Endothelial cell of umbilical vein (primary cell): ENCODE results near the gene LPP.

Experiments used
- CTCF ChIP-seq, 2 donors: IDR thresholded peaks; 1 replicate in 1 of 2; 2 replicates in 1 of 2; pipeline ENCODE4 v1.5.1; 2011; ENCODE audit warnings: low read length in 2 of 2, mild to moderate bottlenecking in 2 of 2, moderate library complexity in 2 of 2, control low read depth in 1 of 2, inconsistent platforms in 1 of 2, low read depth in 1 of 2; ENCODE audit not compliant: insufficient read depth in 1 of 2; ENCODE audit errors: extremely low read depth in 1 of 2
- EZH2 ChIP-seq: IDR thresholded peaks from 2 replicates; pipeline ENCODE4 v1.6.1; 2012; ENCODE audit warnings: borderline replicate concordance, low read depth, mild to moderate bottlenecking, moderate library complexity, low read length, inconsistent platforms; ENCODE audit not compliant: severe bottlenecking
- MAX ChIP-seq: IDR thresholded peaks from 2 replicates; pipeline ENCODE4 v1.6.1; 2011; ENCODE audit not compliant: insufficient read depth, insufficient read length
- POLR2A ChIP-seq: IDR thresholded peaks from 2 replicates; pipeline ENCODE4 v1.6.1; 2012; ENCODE audit warnings: low read depth, mild to moderate bottlenecking, control low read depth, low read length
- POLR2AphosphoS5 ChIP-seq: IDR thresholded peaks from 2 replicates; pipeline ENCODE4 v1.6.1; 2012; ENCODE audit warnings: low read depth, mild to moderate bottlenecking, control low read depth, low read length, moderate library complexity; ENCODE audit not compliant: insufficient read depth

GRCh38 chr3:188923671-188924070 is 769.7 kb downstream of the LPP start:
- no peak for TF ChIP-seq CTCF (IDR thresholded peaks at IDR 0.05; ENCODE audit: extremely low read depth in 1 of 2, insufficient read depth in 1 of 2, low read depth in 1 of 2, low read length in 2 of 2)
- no peak for TF ChIP-seq EZH2
- no peak for TF ChIP-seq POLR2A
- no peak for TF ChIP-seq POLR2AphosphoS5
- TF ChIP-seq MAX = no peak
